IPS-20b (cell line): ENCODE data around the gene GPATCH8.

Source experiments
- H3K27ac ChIP-seq: one replicate; pipeline ENCODE4 v1.5.1; 2013; ENCODE audit warnings: low read length
- H3K27me3 ChIP-seq: 2 replicates; pipeline ENCODE4 v1.6.1; 2013; ENCODE audit warnings: mild to moderate bottlenecking, low read length, inconsistent platforms; ENCODE audit not compliant: insufficient read depth
- H3K36me3 ChIP-seq: 2 replicates; pipeline ENCODE4 v1.6.1; 2013; ENCODE audit warnings: low read depth, mild to moderate bottlenecking, inconsistent platforms, low read length, moderate library complexity; ENCODE audit not compliant: insufficient read depth
- H3K4me1 ChIP-seq: 2 replicates; pipeline ENCODE4 v1.6.1; 2013; ENCODE audit warnings: mild to moderate bottlenecking, control low read depth, inconsistent platforms, low read length, moderate library complexity; ENCODE audit not compliant: insufficient read depth
- H3K4me3 ChIP-seq: 2 replicates; pipeline ENCODE4 v1.5.1; 2013; ENCODE audit warnings: mild to moderate bottlenecking, low read length, inconsistent platforms
- H3K9ac ChIP-seq: 2 replicates; pipeline ENCODE4 v1.6.1; 2013; ENCODE audit warnings: low read depth, mild to moderate bottlenecking, inconsistent platforms, low read length, moderate library complexity
- H3K9me3 ChIP-seq: 2 replicates; pipeline ENCODE4 v1.6.1; 2013; ENCODE audit warnings: mild to moderate bottlenecking, low read depth, low read length, inconsistent platforms; ENCODE audit not compliant: insufficient read depth

GPATCH8 gene

DNA sequence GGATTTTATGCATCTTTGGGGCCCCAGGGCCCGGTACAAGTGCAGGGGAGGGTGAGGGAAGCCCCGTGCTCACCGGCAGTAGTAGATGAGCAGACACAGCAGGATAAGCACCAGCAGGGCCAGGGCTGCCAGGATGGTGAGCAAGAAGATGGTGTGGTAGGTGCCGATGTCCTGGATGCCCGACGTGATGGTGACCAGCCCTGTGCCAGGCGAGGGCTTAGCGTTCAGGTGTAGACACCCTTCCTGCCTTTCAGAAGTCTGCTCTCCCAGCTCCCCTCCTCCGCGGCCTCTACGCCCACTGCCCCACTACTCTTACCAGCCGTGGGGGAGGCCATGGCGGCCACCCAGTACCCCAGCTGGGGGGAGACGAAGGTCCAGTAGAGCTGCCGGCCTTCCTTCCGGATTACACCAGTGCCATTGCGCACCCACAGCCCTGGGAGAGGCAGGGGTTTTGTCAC lies 147.5 kb downstream of the GPATCH8 start:
- Histone ChIP-seq H3K36me3 (peaks cover 9% of the 10 kb centered on the region; the same call in 1 of the 2 replicates), H3K27ac (no peak overlapping the region), H3K9me3 (no peaks in the 10 kb centered on the region), H3K27me3 (peaks cover 5% of the 10 kb centered on the region; the same call in 1 of the 2 replicates), H3K4me1 (peaks cover 1% of the 10 kb centered on the region; the same call in 1 of the 2 replicates), H3K4me3 (no peak overlapping the region), H3K9ac (no peak overlapping the region)

DNA sequence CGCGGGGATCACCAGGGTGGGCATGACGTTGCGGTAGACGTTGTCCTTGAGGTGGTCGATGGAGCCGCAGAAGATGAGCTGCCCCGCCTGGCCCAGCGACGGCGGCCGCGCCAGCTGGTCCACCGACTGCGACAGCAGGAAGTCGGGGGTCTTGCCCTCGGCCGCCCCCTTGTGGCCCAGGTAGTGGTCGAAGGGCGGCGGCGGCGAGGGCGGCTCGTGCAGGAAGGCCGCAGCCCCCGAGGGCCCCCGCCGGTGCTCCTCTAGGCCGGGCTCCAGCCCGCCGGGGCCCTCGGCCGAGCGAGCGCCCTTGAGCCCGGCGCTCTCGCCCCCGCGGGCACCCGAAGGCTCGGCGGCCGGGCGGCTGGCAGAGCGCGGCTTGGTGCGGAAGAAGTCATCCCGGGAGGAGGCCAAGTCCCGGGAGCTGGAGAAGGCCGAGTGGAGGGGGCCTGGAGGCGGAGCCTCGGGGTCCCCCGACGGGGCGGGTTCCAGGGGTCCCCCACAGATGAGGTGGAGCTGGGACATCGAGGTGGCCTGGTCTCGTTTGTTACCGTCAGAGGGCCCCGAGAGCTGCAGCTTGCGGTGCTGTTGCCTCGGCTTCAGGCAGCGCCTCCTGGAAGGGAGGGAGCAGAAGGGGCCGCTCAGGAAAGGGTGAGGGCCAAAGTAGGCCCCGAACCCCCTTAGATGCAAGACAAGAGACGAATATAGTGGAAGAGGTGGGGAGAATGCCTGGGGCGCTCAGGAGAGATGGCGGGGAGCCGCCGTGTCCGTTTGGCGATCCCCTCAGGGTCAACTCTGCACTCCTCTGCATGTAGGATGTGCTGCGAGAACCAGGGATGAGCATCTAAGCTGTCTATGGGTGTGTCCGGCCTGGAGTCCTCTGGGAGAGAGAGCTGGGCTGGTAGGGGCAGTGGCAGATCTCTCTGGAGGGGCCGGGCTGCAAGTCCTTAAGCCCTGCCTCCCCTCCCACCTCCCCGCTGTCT lies 148.3 kb downstream of the GPATCH8 start:
- no peaks in the 10 kb centered on the region for H3K4me1 ChIP-seq
- peaks cover 9% of the 10 kb centered on the region; the same call in 1 of the 2 replicates for H3K36me3 ChIP-seq
- no peak overlapping the region for H3K27ac ChIP-seq
- no peak overlapping the region; the same call in 1 of the 2 replicates for H3K9ac ChIP-seq
- H3K27me3 ChIP-seq: peaks cover 5% of the 10 kb centered on the region; the same call in 1 of the 2 replicates
- peak overlapping the region; percentile 49; the same call in 1 of the 2 replicates for H3K4me3 ChIP-seq
- no peaks in the 10 kb centered on the region for H3K9me3 ChIP-seq

DNA sequence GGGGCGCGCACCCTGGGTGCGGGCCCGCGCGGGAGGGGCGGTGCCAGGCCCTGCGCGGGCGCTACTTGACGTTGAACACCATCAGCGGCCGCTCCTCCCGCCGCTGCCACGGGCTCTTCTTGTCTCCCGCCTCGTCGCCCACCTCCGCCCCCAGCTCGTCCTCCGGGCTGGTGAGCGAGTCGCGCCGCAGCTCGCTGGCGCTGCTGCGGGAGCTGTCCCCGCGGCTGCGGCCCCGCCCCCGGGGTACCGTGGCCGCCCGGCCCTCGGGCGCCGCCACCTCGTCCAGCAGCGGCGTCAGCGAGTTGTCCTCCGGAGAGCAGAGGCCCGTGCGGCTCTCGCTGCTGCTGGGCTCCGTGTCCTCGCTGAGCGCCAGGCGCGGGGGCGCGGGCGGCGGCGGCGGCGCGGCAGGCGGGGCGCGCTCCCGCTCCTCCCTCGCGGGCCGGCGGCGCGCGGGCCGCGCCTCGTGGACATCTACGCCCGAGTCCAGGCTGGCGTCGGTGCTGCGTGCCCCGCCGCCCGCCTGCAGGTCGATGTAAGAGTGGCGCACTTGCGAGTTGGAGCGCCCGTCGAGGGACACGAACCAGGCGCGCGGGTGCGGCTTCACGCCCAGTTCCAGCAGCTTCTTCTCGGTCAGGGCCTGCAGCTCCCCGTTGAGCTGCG lies 149.4 kb downstream of the GPATCH8 start:
- Histone ChIP-seq H3K4me3 (peak overlapping the region; percentile 57; the same call in 1 of the 2 replicates), H3K27me3 (peaks cover 5% of the 10 kb centered on the region; the same call in 1 of the 2 replicates), H3K4me1 (no peaks in the 10 kb centered on the region), H3K9me3 (no peaks in the 10 kb centered on the region), H3K36me3 (peaks cover 9% of the 10 kb centered on the region; the same call in 1 of the 2 replicates), H3K9ac (peak overlapping the region; percentile 32; the same call in 1 of the 2 replicates), H3K27ac (no peak overlapping the region)

DNA sequence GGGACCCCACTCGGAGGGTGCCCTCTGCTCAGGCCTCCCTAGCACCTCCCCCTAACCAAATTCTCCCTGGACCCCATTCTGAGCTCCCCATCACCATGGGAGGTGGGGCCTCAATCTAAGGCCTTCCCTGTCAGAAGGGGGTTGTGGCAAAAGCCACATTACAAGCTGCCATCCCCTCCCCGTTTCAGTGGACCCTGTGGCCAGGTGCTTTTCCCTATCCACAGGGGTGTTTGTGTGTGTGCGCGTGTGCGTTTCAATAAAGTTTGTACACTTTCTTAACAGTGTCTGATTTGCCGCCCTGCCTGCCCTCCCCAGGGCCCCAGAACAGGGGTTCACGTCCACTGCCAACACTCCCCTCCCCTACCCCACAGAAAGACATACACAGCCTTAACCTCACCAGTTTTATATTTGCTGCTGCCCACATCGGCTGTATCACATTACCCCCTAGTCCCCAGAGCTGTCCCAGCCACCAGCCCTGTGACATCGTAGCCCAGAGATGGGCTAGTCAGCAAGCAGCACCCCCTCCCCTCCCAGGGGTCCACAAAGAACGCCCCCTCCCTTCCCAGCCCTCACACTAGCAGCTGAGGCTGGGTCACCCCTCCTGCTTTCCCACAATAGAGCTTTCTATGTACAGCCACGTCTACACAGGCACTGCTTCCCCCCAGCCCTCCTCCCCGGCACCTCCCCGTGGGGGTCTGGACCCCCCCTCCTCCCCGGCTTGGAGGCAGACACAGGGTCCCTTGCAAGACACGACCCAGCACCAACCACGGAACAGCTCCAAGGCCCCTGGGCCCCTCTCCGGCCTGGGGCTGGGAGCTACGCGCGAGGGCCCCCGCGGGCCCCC lies 150.2 kb downstream of the GPATCH8 start:
- no peak overlapping the region for H3K27ac ChIP-seq
- H3K4me3 ChIP-seq: peak overlapping the region; percentile 57; the same call in 1 of the 2 replicates
- H3K4me1 ChIP-seq: no peaks in the 10 kb centered on the region
- peak overlapping the region; percentile 32; the same call in 1 of the 2 replicates for H3K9ac ChIP-seq
- peaks cover 5% of the 10 kb centered on the region; the same call in 1 of the 2 replicates for H3K27me3 ChIP-seq
- H3K36me3 ChIP-seq: peaks cover 9% of the 10 kb centered on the region; the same call in 1 of the 2 replicates
- no peaks in the 10 kb centered on the region for H3K9me3 ChIP-seq

GRCh38 chr17:44351961-44352827 lies 151.0 kb downstream of the GPATCH8 start:
- H3K4me1 ChIP-seq: no peaks in the 10 kb centered on the region
- no peaks in the 10 kb centered on the region for H3K9me3 ChIP-seq
- H3K27me3 ChIP-seq: peaks cover 5% of the 10 kb centered on the region; the same call in 1 of the 2 replicates
- H3K9ac ChIP-seq: no peak overlapping the region
- peaks cover 9% of the 10 kb centered on the region; the same call in 1 of the 2 replicates for H3K36me3 ChIP-seq
- H3K27ac ChIP-seq: no peak overlapping the region
- H3K4me3 ChIP-seq: no peak overlapping the region

GRCh38 chr17:44351464-44351863 lies 151.7 kb downstream of the GPATCH8 start:
- no peak overlapping the region for H3K9ac ChIP-seq
- H3K27ac ChIP-seq: no peak overlapping the region
- no peaks in the 10 kb centered on the region for H3K4me1 ChIP-seq

GRCh38 chr17:44350733-44351226 lies 152.4 kb downstream of the GPATCH8 start:
- H3K9me3 ChIP-seq: no peaks in the 10 kb centered on the region
- H3K27ac ChIP-seq: no peak overlapping the region
- H3K4me1 ChIP-seq: 0 out of 2 replicates have a peak, but pooled peaks cover 5% of the 10 kb centered on the region
- H3K27me3 ChIP-seq: peaks cover 5% of the 10 kb centered on the region; the same call in 1 of the 2 replicates
- no peak overlapping the region for H3K4me3 ChIP-seq
- no peak overlapping the region for H3K9ac ChIP-seq
- peaks cover 9% of the 10 kb centered on the region; the same call in 1 of the 2 replicates for H3K36me3 ChIP-seq

More at GRCh38 chr17:44351464-44351863, 151.7 kb downstream of the GPATCH8 start:
- Histone ChIP-seq H3K9me3 (no peaks in the 10 kb centered on the region), H3K36me3 (peaks cover 9% of the 10 kb centered on the region; the same call in 1 of the 2 replicates), H3K4me3 (no peak overlapping the region), H3K27me3 (peaks cover 5% of the 10 kb centered on the region; the same call in 1 of the 2 replicates)

DNA sequence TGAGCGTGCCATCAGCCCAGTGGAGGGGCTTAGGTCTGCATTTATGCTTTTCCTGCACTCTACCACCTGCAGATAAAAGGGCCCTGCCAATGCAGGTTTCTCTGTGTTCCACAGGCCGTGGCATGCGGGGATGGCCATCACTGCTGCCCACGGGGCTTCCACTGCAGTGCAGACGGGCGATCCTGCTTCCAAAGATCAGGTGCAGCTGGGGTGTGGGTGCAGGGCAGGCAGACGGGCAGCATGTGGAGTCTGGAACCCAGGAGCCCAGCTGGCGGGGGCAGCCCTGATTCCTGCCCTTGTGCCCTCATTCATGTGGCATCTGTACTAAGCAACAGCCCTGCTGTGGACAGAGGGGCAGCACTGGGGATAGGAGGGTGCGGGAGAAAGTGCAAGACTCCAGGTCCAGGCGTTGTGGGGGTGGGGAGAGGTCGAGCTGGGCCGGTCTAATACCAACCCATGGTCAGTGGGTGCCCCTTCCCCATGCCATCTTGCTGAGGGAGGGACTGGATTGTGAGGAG lies 153.6 kb downstream of the GPATCH8 start:
- peaks cover 9% of the 10 kb centered on the region; the same call in 1 of the 2 replicates for H3K36me3 ChIP-seq

GRCh38 chr17:44348988-44349364 lies 154.2 kb downstream of the GPATCH8 start:
- Histone ChIP-seq H3K4me1 (0 out of 2 replicates have a peak, but pooled peaks cover 5% of the 10 kb centered on the region), H3K27me3 (peaks cover 9% of the 10 kb centered on the region), H3K9me3 (no peaks in the 10 kb centered on the region), H3K36me3 (peaks cover 9% of the 10 kb centered on the region; the same call in 1 of the 2 replicates), H3K27ac (no peak overlapping the region), H3K4me3 (no peak overlapping the region), H3K9ac (no peak overlapping the region)

More for the DNA sequence above, 153.6 kb downstream of the GPATCH8 start:
- Histone ChIP-seq H3K4me3 (no peak overlapping the region), H3K27ac (no peak overlapping the region), H3K27me3 (peaks cover 5% of the 10 kb centered on the region; the same call in 1 of the 2 replicates), H3K9me3 (no peaks in the 10 kb centered on the region), H3K9ac (no peak overlapping the region), H3K4me1 (0 out of 2 replicates have a peak, but pooled peaks cover 5% of the 10 kb centered on the region)
